SK-N-SH (cell line): ENCODE measurements around the gene ENTPD6. TPM values are rescaled to one million over a fixed set of nuclear protein-coding genes. Genes with fewer than 3 reads are reported as not detected.

Experiments used
- CTCF ChIA-PET: fragments of 300-600, 350-600 bp; formaldehyde crosslinking; extraction: SDS; loops from one replicate; lab custom pipeline; 2021; lab: Yijun Ruan, JAX
- POLR2A ChIA-PET: fragments of 350-600 bp; sonication (Branson Sonifier 250); formaldehyde crosslinking; extraction: SDS; loops from one replicate; lab custom pipeline; 2020; ENCODE audit warnings: antibody characterized with exemption, inconsistent platforms; lab: Yijun Ruan, JAX
- DNase-seq: peaks from one replicate; pipeline ENCODE4 v3.0.0; 2012
- H2AFZ ChIP-seq: fragments of 200-600 bp; sonication (generic); 2 replicates; pipeline ENCODE4 v1.8.1; 2016; ENCODE audit warnings: antibody characterized with exemption, mild to moderate bottlenecking, low read depth
- H3F3A ChIP-seq: fragments of 200-600 bp; sonication (generic); replicated peaks from 2 replicates; pipeline ENCODE3; 2016; ENCODE audit warnings: antibody characterized with exemption, mild to moderate bottlenecking; ENCODE audit not compliant: insufficient read depth
- H3K27ac ChIP-seq, 2 experiments: fragments of 200-500 bp in 1 of 2; fragments of 200-600 bp in 1 of 2; sonication (Bioruptor generic) in 1 of 2; sonication (generic), shearing (Covaris generic) in 1 of 2; 2 replicates each; pipeline versions ENCODE4 v1.5.1 to v1.6.1; 2014 to 2016; ENCODE audit warnings: low read depth in 2 of 2, inconsistent platforms in 1 of 2, low read length in 1 of 2, mild to moderate bottlenecking in 1 of 2, mixed read lengths in 1 of 2
- H3K27me3 ChIP-seq: fragments of 200-600 bp; sonication (generic), shearing (Covaris generic); 2 replicates; pipeline ENCODE4 v1.6.1; 2016; ENCODE audit warnings: mixed run types; ENCODE audit not compliant: insufficient read depth
- H3K36me3 ChIP-seq, 2 experiments: fragments of 200-500 bp in 1 of 2; fragments of 200-600 bp in 1 of 2; sonication (Bioruptor generic) in 1 of 2; sonication (generic) in 1 of 2; replicated peaks in 1 of 2; 2 replicates each; pipeline versions ENCODE3 to v1.5.1; 2014 to 2016; ENCODE audit warnings: low read length in 1 of 2, mild to moderate bottlenecking in 1 of 2; ENCODE audit not compliant: insufficient read depth in 2 of 2, control insufficient read depth in 1 of 2
- H3K4me1 ChIP-seq, 2 experiments: fragments of 200-500 bp in 1 of 2; fragments of 200-600 bp in 1 of 2; sonication (Bioruptor generic) in 1 of 2; sonication (generic), shearing (Covaris generic) in 1 of 2; 2 replicates each; pipeline versions ENCODE4 v1.5.1 to v1.6.1; 2014 to 2016; ENCODE audit warnings: low read depth in 1 of 2, low read length in 1 of 2, mixed run types in 1 of 2; ENCODE audit not compliant: insufficient read depth in 2 of 2, control insufficient read depth in 1 of 2
- H3K4me2 ChIP-seq: fragments of 200-600 bp; sonication (generic), shearing (Covaris generic); 2 replicates; pipeline ENCODE4 v1.6.1; 2017; ENCODE audit warnings: mixed run types
- H3K4me3 ChIP-seq, 2 experiments: fragments of 200-500 bp in 1 of 2; fragments of 200-600 bp in 1 of 2; sonication (Bioruptor generic) in 1 of 2; sonication (generic), shearing (Covaris generic) in 1 of 2; 2 replicates each; pipeline versions ENCODE4 v1.5.1 to v1.8.1; 2014 to 2016; ENCODE audit warnings: low read depth in 2 of 2, inconsistent platforms in 1 of 2, low read length in 1 of 2, mild to moderate bottlenecking in 1 of 2, mixed read lengths in 1 of 2, moderate library complexity in 1 of 2
- H3K79me2 ChIP-seq: fragments of 200-600 bp; sonication (generic); 2 replicates; pipeline ENCODE4 v1.8.1; 2017; ENCODE audit warnings: mild to moderate bottlenecking; ENCODE audit not compliant: insufficient read depth
- H3K9ac ChIP-seq: fragments of 200-600 bp; sonication (generic); 2 replicates; pipeline ENCODE4 v1.6.1; 2017; ENCODE audit warnings: mixed run types
- H3K9me2 ChIP-seq: fragments of 200-600 bp; sonication (generic); 2 replicates; pipeline ENCODE4 v1.6.1; 2017; ENCODE audit warnings: mixed run types
- H3K9me3 ChIP-seq: fragments of 200-600 bp; sonication (generic); 2 replicates; pipeline ENCODE4 v1.6.1; 2017; ENCODE audit warnings: mixed run types, mild to moderate bottlenecking, moderate library complexity
- H4K20me1 ChIP-seq: fragments of 200-600 bp; sonication (generic); 2 replicates; pipeline ENCODE4 v1.6.1; 2017; ENCODE audit warnings: mild to moderate bottlenecking, mixed run types; ENCODE audit not compliant: insufficient read depth
- CHD2 ChIP-seq: fragments of 150-350 bp; IDR thresholded peaks from 2 replicates; pipeline ENCODE4 v1.6.1; 2018; ENCODE audit warnings: low read length; ENCODE audit not compliant: partially characterized antibody
- EZH2phosphoT487 ChIP-seq: fragments of 200-600 bp; sonication (generic); IDR thresholded peaks from 2 replicates; pipeline ENCODE4 v1.6.1; 2017; ENCODE audit warnings: low read depth, mixed run types, mild to moderate bottlenecking, antibody characterized with exemption, moderate library complexity, borderline replicate concordance
- FOXJ3 ChIP-seq: sonication (generic); formaldehyde crosslinking; IDR thresholded peaks from 2 replicates; pipeline ENCODE4 v1.5.1; 2020; ENCODE audit warnings: mild to moderate bottlenecking, missing genetic modification reagents
- FOXM1 ChIP-seq: IDR thresholded peaks from 2 replicates; pipeline ENCODE4 v1.4.0; 2012; ENCODE audit warnings: low read depth, mild to moderate bottlenecking
- GABPA ChIP-seq: IDR thresholded peaks from 2 replicates; pipeline ENCODE4 v1.4.0; 2012; ENCODE audit warnings: low read depth, mild to moderate bottlenecking
- GATA2 ChIP-seq: sonication (generic); formaldehyde crosslinking; IDR thresholded peaks from 2 replicates; pipeline ENCODE4 v1.5.0; 2020; ENCODE audit warnings: mild to moderate bottlenecking, missing genetic modification reagents
- NRF1 ChIP-seq: IDR thresholded peaks from 2 replicates; pipeline ENCODE4 v1.6.1; 2012; ENCODE audit warnings: low read depth, mild to moderate bottlenecking, low read length
- RAD21 ChIP-seq: IDR thresholded peaks from 2 replicates; pipeline ENCODE4 v1.6.1; 2012; ENCODE audit warnings: mild to moderate bottlenecking, low read length
- REST ChIP-seq: IDR thresholded peaks from 2 replicates; pipeline ENCODE4 v1.6.1; 2012; ENCODE audit warnings: mild to moderate bottlenecking, low read depth, low read length, moderate library complexity
- WGBS: methylation state at CpG from one replicate; pipeline ENCODE4 v1.1.6; 2017; ENCODE audit warnings: low lambda C conversion rate; 5-methylcytosine and 5-hydroxymethylcytosine counted together
- polyA plus RNA-seq, 3 experiments: library from polyadenylated mRNA; depleted of rRNA; stranded (reverse); fragments of >200 nt; gene quantifications; 2 replicates each; pipeline ENCODE4 v1.2.3, GENCODE V29; 2012
- TF ChIP-seq, protein P1 (sequence below): fragments of 200-600 bp; sonication (generic); IDR thresholded peaks from 2 replicates; pipeline ENCODE4 v1.6.1; 2017; ENCODE audit warnings: antibody characterized with exemption, mild to moderate bottlenecking, moderate library complexity
- TF ChIP-seq, protein P2 (sequence below): fragments of 150-350 bp; IDR thresholded peaks from 2 replicates; pipeline ENCODE4 v1.6.1; 2016; ENCODE audit warnings: mild to moderate bottlenecking, low read depth, low read length
- TF ChIP-seq, protein P3 (sequence below): IDR thresholded peaks from 2 replicates; pipeline ENCODE4; 2012

ENTPD6 gene
- polyA plus RNA-seq, 1 of the 3 experiments (the other 2 are of a cell fraction): 76.1 TPM

DNA sequence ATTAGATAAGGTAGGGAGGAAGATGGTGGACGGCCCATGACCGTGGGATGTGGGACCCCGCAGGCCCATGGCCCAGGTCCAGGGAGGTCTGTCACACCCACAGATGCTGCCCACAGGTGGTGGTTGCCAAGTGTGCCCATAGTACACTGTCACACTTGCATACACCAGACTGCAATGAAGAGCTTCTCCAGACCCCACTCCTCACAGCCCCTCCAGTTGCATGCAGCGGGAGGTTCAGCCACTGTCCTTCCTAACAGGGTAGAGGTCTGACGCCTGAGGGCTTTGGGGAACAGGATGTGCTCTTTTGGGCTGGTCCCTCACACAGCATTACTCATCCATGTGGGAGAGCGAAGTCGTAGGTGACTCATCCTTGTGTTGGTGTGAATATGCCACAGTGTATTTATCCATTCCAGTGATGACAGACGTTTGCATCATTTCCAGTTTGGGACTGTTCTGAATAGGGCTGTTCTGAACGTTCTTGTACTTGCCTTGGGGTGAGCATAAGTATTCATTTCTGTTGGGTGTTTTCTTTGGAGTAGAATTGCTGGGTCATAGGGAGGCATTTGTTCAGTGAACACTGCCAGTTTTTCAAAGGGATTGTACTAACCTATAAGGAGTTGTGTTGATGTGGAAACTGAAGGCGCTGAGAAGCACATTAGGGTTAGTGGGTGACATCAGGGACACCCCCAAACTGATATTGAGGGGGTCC, 42.3 kb downstream of the ENTPD6 start (continued):
- peak; percentile 55; the same call in 1 of the 2 replicates for TF ChIP-seq REST
- no peak for TF ChIP-seq NRF1
- TF ChIP-seq, protein P1, sequence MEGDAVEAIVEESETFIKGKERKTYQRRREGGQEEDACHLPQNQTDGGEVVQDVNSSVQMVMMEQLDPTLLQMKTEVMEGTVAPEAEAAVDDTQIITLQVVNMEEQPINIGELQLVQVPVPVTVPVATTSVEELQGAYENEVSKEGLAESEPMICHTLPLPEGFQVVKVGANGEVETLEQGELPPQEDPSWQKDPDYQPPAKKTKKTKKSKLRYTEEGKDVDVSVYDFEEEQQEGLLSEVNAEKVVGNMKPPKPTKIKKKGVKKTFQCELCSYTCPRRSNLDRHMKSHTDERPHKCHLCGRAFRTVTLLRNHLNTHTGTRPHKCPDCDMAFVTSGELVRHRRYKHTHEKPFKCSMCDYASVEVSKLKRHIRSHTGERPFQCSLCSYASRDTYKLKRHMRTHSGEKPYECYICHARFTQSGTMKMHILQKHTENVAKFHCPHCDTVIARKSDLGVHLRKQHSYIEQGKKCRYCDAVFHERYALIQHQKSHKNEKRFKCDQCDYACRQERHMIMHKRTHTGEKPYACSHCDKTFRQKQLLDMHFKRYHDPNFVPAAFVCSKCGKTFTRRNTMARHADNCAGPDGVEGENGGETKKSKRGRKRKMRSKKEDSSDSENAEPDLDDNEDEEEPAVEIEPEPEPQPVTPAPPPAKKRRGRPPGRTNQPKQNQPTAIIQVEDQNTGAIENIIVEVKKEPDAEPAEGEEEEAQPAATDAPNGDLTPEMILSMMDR: no peak
- no peak for TF ChIP-seq FOXJ3 (CRISPR knock-in tag)
- no peak for TF ChIP-seq GABPA

- TF ChIP-seq, protein P2, sequence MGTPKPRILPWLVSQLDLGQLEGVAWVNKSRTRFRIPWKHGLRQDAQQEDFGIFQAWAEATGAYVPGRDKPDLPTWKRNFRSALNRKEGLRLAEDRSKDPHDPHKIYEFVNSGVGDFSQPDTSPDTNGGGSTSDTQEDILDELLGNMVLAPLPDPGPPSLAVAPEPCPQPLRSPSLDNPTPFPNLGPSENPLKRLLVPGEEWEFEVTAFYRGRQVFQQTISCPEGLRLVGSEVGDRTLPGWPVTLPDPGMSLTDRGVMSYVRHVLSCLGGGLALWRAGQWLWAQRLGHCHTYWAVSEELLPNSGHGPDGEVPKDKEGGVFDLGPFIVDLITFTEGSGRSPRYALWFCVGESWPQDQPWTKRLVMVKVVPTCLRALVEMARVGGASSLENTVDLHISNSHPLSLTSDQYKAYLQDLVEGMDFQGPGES: no peak
- TF ChIP-seq, protein P1: no peak
- no peak for TF ChIP-seq GATA2 (CRISPR knock-in tag)
- TF ChIP-seq FOXM1: no peak
- TF ChIP-seq, protein P3, sequence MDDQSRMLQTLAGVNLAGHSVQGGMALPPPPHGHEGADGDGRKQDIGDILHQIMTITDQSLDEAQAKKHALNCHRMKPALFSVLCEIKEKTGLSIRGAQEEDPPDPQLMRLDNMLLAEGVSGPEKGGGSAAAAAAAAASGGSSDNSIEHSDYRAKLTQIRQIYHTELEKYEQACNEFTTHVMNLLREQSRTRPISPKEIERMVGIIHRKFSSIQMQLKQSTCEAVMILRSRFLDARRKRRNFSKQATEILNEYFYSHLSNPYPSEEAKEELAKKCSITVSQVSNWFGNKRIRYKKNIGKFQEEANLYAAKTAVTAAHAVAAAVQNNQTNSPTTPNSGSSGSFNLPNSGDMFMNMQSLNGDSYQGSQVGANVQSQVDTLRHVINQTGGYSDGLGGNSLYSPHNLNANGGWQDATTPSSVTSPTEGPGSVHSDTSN: no peak
- no peak for TF ChIP-seq EZH2phosphoT487
- no peak for TF ChIP-seq CHD2
- TF ChIP-seq RAD21: no peak
- no peak for TF ChIP-seq GABPA
- no peak for TF ChIP-seq REST
- TF ChIP-seq, all 33 proteins: peak for 0
- Histone ChIP-seq H3K9ac (peak overlapping the region; percentile 75), H3F3A (peaks cover 17% of the 10 kb centered on the region), H3K4me1 (peaks cover 6 to 20% of the 10 kb centered on the region in 2 experiments; a peak in 3 of 4 replicates), H3K27ac (peak overlapping the region in 1 of 2 experiments; percentile 98; a peak in 2 of 4 replicates), H3K79me2 (no peaks in the 10 kb centered on the region), H3K9me2 (no peaks in the 10 kb centered on the region), H2AFZ (no peak overlapping the region), H3K4me2 (peak overlapping the region; percentile 76), H3K36me3 (no peaks in the 10 kb centered on the region), H3K9me3 (no peaks in the 10 kb centered on the region), H3K27me3 (no peaks in the 10 kb centered on the region), H3K4me3 (no peak overlapping the region), H4K20me1 (no peaks in the 10 kb centered on the region)
- 92% methylated on average over 7 of the region's 12 CpGs for WGBS
- CTCF ChIA-PET: interaction anchor here (0.9 kb wide), 1 partner anchor 13 kb away, joined by 3 read pairs; no protein-coding TSS in a partner anchor
- no peak for DNase-seq
- POLR2A ChIA-PET: no interaction called here
These were observed 43.0 kb downstream of the ENTPD6 start for GRCh38 chr20:25238319-25239037.
